HG03064 (cell line): ENCODE data around the gene FUS.
A peak's percentile ranks its signal among the peaks of the same experiment; 100 is the strongest.

ENCODE experiments used
- ATAC-seq: cut with Tn5 transposase; IDR thresholded peaks from one replicate; pipeline ENCODE4 v1.9.1; 2021; ENCODE audit warnings: low read depth; ENCODE audit not compliant: unreplicated experiment

FUS gene

GRCh38 chr16:31200821-31201568, 21.1 kb downstream of the FUS start:
- ATAC-seq: no peak

- peak; percentile 46 for ATAC-seq
Observed at GRCh38 chr16:31201582-31202413, 21.9 kb downstream of the FUS start.

GRCh38 chr16:31202414-31203375, 22.8 kb downstream of the FUS start, which contains the start of gene PYCARD:
Gene PYCARD (minus strand): TSS chr16:31202760. CDS start chr16:31202690, 70 bp downstream.
- peak; percentile 36 for ATAC-seq

- no peak for ATAC-seq
Observed at GRCh38 chr16:31204871-31205666, 25.1 kb downstream of the FUS start.

GRCh38 chr16:31206776-31207175, 26.8 kb downstream of the FUS start:
- no peak for ATAC-seq

GRCh38 chr16:31213342-31213741, 33.4 kb downstream of the FUS start:
- no peak for ATAC-seq

- no peak for ATAC-seq
Observed at GRCh38 chr16:31213877-31214707, 34.2 kb downstream of the FUS start, which contains the start of gene TRIM72. Gene TRIM72 (plus strand): TSS chr16:31214119. CDS start chr16:31214739, 620 bp downstream.

- no peak for ATAC-seq
Observed at GRCh38 chr16:31214708-31215286, 34.9 kb downstream of the FUS start.

- no peak for ATAC-seq
Observed at GRCh38 chr16:31215287-31216162, 35.6 kb downstream of the FUS start.

GRCh38 chr16:31216422-31217135, 36.6 kb downstream of the FUS start, which contains the start of gene PYDC1:
Gene PYDC1 (minus strand): TSS chr16:31217135. CDS start chr16:31217028, 107 bp downstream.
- no peak for ATAC-seq

GRCh38 chr16:31217136-31217530, 37.2 kb downstream of the FUS start:
- no peak for ATAC-seq

- ATAC-seq: no peak
Observed at GRCh38 chr16:31219154-31219741, 39.3 kb downstream of the FUS start.

GRCh38 chr16:31221357-31222160, 41.6 kb downstream of the FUS start:
- ATAC-seq: no peak

GRCh38 chr16:31223044-31223443, 43.1 kb downstream of the FUS start:
- ATAC-seq: no peak

- no peak for ATAC-seq
Observed at GRCh38 chr16:31224092-31224955, 44.4 kb downstream of the FUS start.
